Kidney epithelial cell (primary cell): ENCODE results near the gene ABCB11. TPM values are rescaled to one million over a fixed set of nuclear protein-coding genes. Genes with fewer than 3 reads are reported as not detected.
"Not testable (repeated sequence)": the region's sequence is repeated elsewhere in the genome, so short reads cannot be mapped to it uniquely, and the experiment has no call there.

ENCODE experiments used
- DNase-seq: peaks from one replicate; pipeline ENCODE4 v3.0.0-alpha.2; 2010; ENCODE audit warnings: low read depth
- H3K27me3 ChIP-seq: 2 replicates; pipeline ENCODE4 v1.6.0; 2011; ENCODE audit warnings: low read length; ENCODE audit not compliant: control insufficient read depth, insufficient read depth
- H3K36me3 ChIP-seq: 2 replicates; pipeline ENCODE4 v1.5.1; 2011; ENCODE audit warnings: low read length; ENCODE audit not compliant: control insufficient read depth, insufficient read depth
- H3K4me3 ChIP-seq: 2 replicates; pipeline ENCODE4 v1.5.1; 2011; ENCODE audit warnings: low read depth, mild to moderate bottlenecking, control low read depth, low read length
- total RNA-seq: library from RNA; depleted of rRNA; stranded (reverse); fragments of >200 nt; gene quantifications from 2 replicates; pipeline ENCODE4 v1.2.3, GENCODE V29; 2015
- TF ChIP-seq, protein P1 (sequence below): IDR thresholded peaks from 2 replicates; pipeline ENCODE4 v1.5.1; 2011; ENCODE audit warnings: mild to moderate bottlenecking, moderate library complexity, low read length, control low read depth, inconsistent platforms; ENCODE audit not compliant: insufficient read depth, poor library complexity, severe bottlenecking

Gene ABCB11
- total RNA-seq, 1 donor from 2014 or later: not detected

DNA sequence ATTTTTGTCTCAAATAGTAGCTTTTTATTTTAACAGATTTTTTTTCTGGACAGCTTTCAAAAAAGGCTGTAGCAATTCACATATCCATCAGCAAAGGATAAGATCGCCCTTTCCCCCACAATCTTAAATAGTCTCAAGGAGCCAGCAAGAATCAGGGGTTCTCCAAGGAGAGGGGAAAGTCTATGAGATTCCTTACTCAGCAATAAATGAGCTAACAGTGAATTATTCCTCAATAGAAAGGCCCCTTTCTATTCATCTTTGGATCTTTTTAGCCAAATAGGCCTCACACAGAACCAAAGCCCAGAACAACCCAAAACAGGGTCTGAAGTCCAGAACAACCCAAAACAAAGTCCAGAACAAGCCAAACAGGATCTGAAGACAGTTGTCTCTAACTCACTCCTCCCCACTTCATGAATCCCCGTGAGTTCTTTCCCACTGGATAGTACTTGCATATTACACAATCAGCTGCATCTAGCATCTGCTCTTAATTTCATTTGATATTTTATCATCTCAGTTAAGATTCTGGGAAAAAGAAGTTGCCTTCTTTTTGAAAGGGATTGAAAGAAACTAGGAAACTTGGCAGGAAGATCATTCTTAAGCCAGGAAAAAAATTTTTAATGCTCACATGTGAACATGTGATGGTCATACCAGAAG is 34.9 kb upstream of the ABCB11 start:
- Histone ChIP-seq H3K4me3 (no peak overlapping the region), H3K27me3 (no peaks in the 10 kb centered on the region), H3K36me3 (no peaks in the 10 kb centered on the region)
- DNase-seq: no peak
- TF ChIP-seq, protein P1, sequence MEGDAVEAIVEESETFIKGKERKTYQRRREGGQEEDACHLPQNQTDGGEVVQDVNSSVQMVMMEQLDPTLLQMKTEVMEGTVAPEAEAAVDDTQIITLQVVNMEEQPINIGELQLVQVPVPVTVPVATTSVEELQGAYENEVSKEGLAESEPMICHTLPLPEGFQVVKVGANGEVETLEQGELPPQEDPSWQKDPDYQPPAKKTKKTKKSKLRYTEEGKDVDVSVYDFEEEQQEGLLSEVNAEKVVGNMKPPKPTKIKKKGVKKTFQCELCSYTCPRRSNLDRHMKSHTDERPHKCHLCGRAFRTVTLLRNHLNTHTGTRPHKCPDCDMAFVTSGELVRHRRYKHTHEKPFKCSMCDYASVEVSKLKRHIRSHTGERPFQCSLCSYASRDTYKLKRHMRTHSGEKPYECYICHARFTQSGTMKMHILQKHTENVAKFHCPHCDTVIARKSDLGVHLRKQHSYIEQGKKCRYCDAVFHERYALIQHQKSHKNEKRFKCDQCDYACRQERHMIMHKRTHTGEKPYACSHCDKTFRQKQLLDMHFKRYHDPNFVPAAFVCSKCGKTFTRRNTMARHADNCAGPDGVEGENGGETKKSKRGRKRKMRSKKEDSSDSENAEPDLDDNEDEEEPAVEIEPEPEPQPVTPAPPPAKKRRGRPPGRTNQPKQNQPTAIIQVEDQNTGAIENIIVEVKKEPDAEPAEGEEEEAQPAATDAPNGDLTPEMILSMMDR: no peak

DNA sequence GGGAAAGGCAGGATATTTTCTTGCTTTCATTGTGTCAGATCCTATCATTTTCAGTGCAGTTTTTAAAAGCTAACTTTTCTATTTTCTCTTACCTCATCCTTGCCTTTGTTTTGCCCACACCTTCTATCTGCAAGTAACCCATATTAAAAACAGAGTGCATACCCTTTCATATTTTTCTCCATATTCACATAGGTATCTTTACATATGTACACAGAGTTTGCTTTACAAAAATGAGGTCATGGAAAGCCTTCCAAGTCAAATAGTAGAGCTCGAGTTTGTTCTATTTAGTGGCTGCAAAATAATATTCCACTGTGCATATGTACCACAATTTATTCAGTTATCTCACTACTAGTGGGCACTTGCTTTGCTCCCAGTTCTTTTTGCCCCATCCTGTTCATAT is 34.3 kb upstream of the ABCB11 start:
- Histone ChIP-seq H3K27me3 (no peaks in the 10 kb centered on the region), H3K36me3 (no peaks in the 10 kb centered on the region), H3K4me3 (no peak overlapping the region)
- TF ChIP-seq, protein P1: no peak
- no peak for DNase-seq

DNA sequence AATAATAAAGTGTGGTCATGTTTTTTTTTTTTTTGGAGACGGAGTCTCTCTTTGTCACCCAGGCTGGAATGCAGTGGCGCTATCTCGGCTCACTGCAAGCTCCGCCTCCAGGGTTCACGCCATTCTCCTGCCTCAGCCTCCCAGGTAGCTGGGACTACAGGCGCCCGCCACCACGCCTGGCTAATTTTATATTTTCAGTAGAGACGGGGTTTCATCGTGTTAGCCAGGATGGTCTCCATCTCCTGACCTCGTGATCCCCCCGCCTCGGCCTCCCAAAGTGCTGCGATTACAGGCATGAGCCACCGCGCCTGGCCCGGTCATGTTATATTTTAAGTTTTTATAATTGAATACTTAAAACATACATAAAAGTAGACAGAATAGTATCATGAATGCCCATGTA is 33.1 kb upstream of the ABCB11 start:
- not testable (repeated sequence) for H3K27me3 ChIP-seq, H3K4me3 ChIP-seq, DNase-seq, H3K36me3 ChIP-seq

DNA sequence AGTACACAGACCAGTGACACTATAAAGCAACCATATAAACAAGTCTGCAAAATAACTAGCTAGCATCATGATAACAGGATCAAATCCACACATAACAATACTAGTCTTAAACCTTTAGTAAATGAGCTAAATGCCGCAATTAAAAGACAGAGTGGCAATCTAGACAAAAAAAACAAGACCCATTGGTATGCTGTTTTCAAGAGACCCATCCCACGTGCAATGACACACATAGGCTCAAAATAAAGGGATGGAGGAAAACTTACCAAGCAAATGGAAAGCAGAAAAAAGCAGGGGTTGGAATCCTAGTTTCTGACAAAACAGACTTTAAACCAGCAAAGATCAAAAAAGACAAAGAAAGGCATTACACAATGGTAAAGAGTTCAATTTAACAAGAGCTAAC is 23.5 kb upstream of the ABCB11 start:
- not testable (repeated sequence) for DNase-seq, H3K36me3 ChIP-seq, H3K4me3 ChIP-seq, H3K27me3 ChIP-seq

DNA sequence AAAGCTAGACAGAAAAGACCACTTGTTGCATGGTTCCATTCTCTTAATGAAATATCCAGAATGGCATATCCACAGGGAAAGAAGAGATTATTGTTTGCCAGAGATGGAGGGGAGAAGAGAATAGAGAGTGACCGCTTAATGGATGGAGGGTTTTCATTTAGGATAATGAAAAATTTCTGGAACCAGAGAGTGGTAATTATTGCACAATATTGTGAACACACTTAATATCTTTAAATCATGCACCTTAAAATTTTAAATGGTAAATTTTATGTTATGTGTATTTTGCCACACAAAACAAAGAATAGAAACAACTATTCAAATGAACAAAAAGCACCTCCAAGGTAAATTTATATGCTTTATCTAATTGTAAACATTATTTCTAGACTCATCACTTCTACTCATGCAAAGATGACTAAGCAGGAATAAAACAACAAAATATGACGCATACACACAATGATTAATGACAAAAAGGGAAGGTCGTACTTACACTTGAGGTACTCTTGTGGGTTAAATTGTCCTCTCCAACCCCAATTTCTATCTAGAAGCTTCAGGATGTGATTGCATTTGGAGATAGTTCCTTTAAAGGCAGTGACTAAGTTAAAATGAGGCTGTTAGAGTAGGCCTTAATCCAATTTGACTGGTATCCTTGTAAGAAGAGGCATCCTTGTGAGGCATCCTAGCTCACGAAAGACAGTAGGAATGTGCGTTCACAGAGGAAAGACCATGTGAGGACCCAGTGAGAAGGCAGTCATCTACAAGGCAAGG is 19.5 kb upstream of the ABCB11 start:
- Histone ChIP-seq H3K36me3 (no peaks in the 10 kb centered on the region), H3K4me3 (no peak overlapping the region), H3K27me3 (no peaks in the 10 kb centered on the region)
- TF ChIP-seq, protein P1: no peak
- DNase-seq: no peak

DNA sequence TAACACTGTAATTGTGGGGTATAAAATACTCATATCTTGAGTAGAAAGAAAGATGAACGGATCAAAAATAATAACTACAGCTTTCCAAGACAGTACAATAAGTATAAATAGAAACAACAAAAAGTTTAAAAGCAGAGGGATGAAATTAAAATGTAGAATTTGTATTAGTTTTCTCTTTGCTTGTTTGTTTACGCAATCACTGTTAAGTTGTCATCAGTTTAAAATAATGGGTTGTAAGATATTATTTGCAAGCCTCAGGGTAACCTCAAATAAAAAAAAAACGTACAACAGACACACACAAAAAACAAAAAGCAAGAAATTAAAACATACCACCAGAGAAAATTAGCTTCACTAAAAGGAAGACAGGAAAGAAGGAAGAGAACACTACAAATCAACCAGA is 18.0 kb upstream of the ABCB11 start:
- TF ChIP-seq, protein P1: no peak
- Histone ChIP-seq H3K4me3 (no peak overlapping the region), H3K27me3 (no peaks in the 10 kb centered on the region), H3K36me3 (no peaks in the 10 kb centered on the region)
- no peak for DNase-seq
